Measurements from ENCODE around the gene INHBB.
A peak's percentile ranks its signal among the peaks of the same experiment; 100 is the strongest.
"Not testable (repeated sequence)": the region's sequence is repeated elsewhere in the genome, so short reads cannot be mapped to it uniquely, and the experiment has no call there.

INHBB gene

DNA sequence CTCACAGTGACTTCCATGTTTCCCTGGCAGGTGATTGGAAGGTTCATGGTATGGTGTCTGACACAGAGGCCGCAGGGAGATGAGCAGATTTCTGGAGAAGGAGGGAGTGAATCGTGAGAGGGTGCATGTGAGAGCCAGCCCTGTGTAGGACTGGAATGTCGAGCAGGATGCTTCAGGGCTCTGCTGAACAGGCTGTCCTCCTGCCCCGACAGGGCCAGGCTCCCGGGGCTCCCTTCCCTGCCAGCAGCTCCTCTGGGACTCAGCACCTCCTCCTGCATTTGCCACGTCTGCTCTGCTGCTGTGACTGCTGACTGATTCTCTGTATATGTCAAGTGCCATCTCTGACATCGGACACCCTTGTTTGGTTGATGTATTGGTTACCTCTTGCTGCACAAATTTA lies 38.5 kb upstream of the INHBB start:
- Histone ChIP-seq H3K4me3 (ENCODE audit: insufficient read depth, low read depth, low read length, poor library complexity, severe bottlenecking) (no peak overlapping the region), H3K9me3 (ENCODE audit: control insufficient read depth, low read length) (no peaks in the 10 kb centered on the region), H3K4me1 (ENCODE audit: control insufficient read depth, insufficient read depth, low read length, poor library complexity, severe bottlenecking) (no peaks in the 10 kb centered on the region), H3K27ac (ENCODE audit: insufficient read depth, low read length, poor library complexity, severe bottlenecking) (no peak overlapping the region), H3K36me3 (ENCODE audit: control insufficient read depth, insufficient read depth, low read length) (no peaks in the 10 kb centered on the region), H3K27me3 (replicated peaks; ENCODE audit: control insufficient read depth, insufficient read depth, low read length, poor library complexity, severe bottlenecking) (no peaks in the 10 kb centered on the region)
- no peak for DNase-seq

DNA sequence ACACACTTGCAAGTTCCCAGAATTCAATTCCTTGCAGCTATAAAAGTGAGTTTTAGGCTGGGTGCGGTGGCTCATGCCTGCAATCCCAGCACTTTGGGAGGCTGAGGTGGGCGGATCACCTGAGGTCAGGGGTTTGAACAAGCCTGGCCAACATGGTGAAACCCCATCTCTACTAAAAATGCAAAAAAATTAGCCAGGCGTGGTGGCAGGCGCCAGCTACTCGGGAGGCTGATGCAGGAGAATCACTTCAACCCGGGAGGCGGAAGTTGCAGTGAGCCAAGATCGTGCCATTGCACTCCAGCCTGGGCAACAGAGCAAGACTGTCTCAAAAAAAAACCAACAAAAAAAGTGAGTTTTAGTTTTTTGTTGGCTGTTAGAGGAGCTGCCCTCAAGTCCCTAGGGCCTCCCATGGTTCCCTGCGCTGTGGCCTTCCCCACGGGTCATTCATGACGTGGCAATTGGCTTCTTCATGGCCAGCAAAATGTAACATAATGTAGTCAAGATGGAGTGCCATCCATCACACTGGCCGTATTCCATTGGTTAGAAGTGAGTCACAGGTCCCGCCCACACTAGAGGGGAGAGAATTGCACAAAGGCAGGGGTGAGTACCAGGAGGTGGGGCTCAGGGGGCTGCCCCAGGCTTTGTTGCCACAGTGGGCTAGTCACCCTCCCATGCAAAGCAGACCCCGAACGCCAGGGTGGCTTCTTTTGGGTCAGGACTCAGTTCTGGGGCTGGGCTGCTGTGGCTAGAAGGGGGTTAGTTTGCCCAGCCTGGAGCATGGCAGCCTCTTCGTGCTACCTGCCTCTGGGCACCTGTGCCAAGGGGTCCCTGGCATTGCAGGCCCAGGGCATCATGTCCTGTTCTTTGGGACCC lies 37.7 kb upstream of the INHBB start:
- DNase-seq: no peak
- Histone ChIP-seq H3K4me3 (ENCODE audit: insufficient read depth, low read depth, low read length, poor library complexity, severe bottlenecking) (no peak overlapping the region), H3K27ac (ENCODE audit: insufficient read depth, low read length, poor library complexity, severe bottlenecking) (no peak overlapping the region)

DNA sequence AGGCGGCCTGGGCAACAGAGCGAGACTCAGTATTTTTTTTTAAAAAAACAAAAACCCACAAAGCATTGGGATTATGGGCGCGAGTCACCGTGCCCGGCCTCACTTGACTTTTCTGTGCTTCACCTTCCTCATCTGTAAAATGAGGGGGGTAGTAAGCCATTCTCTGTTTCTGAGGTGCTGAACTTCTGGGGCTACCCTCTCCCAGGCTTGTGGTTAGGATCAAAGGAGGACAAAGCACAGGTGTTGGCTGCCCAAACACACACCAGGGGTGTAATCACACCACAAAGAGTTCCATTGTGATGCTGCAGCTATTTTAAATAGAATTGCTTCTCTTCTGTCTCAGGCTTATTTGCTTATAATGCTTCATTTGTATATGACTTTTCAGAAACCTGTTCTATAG lies 35.8 kb upstream of the INHBB start:
- H3K36me3 ChIP-seq (ENCODE audit: control insufficient read depth, insufficient read depth, low read length): no peaks in the 10 kb centered on the region
- no peak overlapping the region for H3K27ac ChIP-seq (ENCODE audit: insufficient read depth, low read length, poor library complexity, severe bottlenecking)
- no peaks in the 10 kb centered on the region for H3K27me3 ChIP-seq (replicated peaks; ENCODE audit: control insufficient read depth, insufficient read depth, low read length, poor library complexity, severe bottlenecking)
- no peak overlapping the region for H3K4me3 ChIP-seq (ENCODE audit: insufficient read depth, low read depth, low read length, poor library complexity, severe bottlenecking)
- H3K4me1 ChIP-seq (ENCODE audit: control insufficient read depth, insufficient read depth, low read length, poor library complexity, severe bottlenecking): no peaks in the 10 kb centered on the region
- no peaks in the 10 kb centered on the region for H3K9me3 ChIP-seq (ENCODE audit: control insufficient read depth, low read length)
- DNase-seq: no peak

More for the DNA sequence above, 37.7 kb upstream of the INHBB start:
- Histone ChIP-seq H3K9me3 (ENCODE audit: control insufficient read depth, low read length) (no peaks in the 10 kb centered on the region), H3K4me1 (ENCODE audit: control insufficient read depth, insufficient read depth, low read length, poor library complexity, severe bottlenecking) (no peaks in the 10 kb centered on the region), H3K36me3 (ENCODE audit: control insufficient read depth, insufficient read depth, low read length) (no peaks in the 10 kb centered on the region), H3K27me3 (replicated peaks; ENCODE audit: control insufficient read depth, insufficient read depth, low read length, poor library complexity, severe bottlenecking) (no peaks in the 10 kb centered on the region)

DNA sequence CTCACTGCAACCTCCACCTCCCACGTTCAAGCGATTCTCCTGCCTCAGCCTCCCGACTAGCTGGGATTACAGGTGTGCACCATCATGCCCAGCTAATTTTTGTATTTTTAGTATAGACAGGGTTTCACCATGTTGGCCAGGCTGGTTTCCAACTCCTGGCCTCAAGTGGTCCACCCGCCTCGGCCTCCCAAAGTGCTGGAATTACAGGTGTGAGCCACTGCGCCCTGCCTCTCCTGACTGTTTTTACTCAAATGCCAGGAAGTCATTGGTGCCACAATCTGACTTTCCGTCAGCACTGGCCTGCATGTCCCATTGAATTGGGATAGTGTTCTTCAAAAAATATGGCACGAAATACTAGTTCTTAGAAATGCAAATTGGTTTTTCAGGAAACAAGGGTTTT lies 35.1 kb upstream of the INHBB start:
- not testable (repeated sequence) for H3K36me3 ChIP-seq (ENCODE audit: control insufficient read depth, insufficient read depth, low read length); H3K9me3 ChIP-seq (ENCODE audit: control insufficient read depth, low read length); H3K27ac ChIP-seq (ENCODE audit: insufficient read depth, low read length, poor library complexity, severe bottlenecking); H3K4me1 ChIP-seq (ENCODE audit: control insufficient read depth, insufficient read depth, low read length, poor library complexity, severe bottlenecking); H3K4me3 ChIP-seq (ENCODE audit: insufficient read depth, low read depth, low read length, poor library complexity, severe bottlenecking); DNase-seq; H3K27me3 ChIP-seq (replicated peaks; ENCODE audit: control insufficient read depth, insufficient read depth, low read length, poor library complexity, severe bottlenecking)

DNA sequence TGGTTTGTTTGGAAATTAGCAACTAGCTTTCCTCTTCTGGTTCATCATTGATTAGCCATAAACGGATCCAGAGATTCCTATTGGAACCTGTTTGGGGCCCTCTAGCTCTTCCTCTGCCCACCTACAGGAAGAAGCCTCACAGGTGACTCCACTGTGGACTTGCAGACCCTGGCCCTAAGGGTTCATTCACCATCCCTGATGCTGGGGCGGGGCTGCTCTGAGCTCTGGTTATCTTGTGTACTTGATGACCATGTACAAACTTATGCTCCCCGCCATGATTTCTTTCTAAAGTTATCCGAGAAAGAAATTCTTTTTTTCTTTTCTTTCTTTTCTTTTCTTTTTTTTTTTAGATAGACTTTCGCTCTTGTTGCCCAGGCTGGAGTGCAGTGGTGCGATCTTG lies 33.9 kb upstream of the INHBB start:
- H3K4me3 ChIP-seq (ENCODE audit: insufficient read depth, low read depth, low read length, poor library complexity, severe bottlenecking): no peak overlapping the region
- H3K27ac ChIP-seq (ENCODE audit: insufficient read depth, low read length, poor library complexity, severe bottlenecking): no peak overlapping the region
- H3K9me3 ChIP-seq (ENCODE audit: control insufficient read depth, low read length): no peaks in the 10 kb centered on the region
- H3K36me3 ChIP-seq (ENCODE audit: control insufficient read depth, insufficient read depth, low read length): no peaks in the 10 kb centered on the region
- no peaks in the 10 kb centered on the region for H3K27me3 ChIP-seq (replicated peaks; ENCODE audit: control insufficient read depth, insufficient read depth, low read length, poor library complexity, severe bottlenecking)
- no peak for DNase-seq
- H3K4me1 ChIP-seq (ENCODE audit: control insufficient read depth, insufficient read depth, low read length, poor library complexity, severe bottlenecking): no peaks in the 10 kb centered on the region

DNA sequence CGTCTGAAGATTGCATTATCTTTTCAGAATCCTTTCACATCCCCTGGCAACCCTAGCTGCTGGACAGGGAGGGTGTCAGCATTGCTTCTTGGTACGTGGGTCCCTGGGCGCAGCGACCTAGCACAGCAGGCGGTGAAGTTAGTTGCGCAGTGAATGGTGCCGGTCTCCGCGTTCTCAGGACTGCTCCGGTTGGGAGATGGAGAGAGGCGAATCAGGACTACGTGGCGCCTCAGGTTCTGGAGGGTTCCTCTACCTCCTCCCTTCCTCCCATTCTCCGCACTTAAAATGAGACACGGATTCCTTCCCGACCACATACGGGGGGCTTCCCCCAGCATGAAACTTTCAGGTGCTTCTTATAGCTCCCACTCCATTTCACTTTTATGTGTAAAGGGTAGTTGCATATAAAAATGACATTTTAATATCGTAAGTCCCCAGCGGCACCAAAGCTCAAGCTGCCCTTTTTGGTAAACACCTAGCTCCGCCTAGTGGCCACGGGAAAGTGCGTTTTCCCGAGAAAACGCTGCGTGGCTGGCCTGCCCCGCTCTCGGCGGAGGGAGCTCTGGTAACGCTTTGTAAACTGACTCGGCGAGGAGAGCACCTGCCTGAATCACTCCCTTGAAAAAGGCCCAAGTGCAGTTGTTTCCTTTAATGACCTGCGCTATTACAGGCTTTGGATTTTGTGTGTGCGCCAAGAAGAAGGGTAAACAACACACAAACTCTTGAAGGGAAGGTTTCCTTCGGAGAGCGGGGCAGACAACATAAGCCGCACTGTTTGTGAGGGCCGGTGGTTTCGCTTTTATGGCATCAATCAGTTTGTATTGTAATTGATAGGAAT lies 32.9 kb upstream of the INHBB start:
- Histone ChIP-seq H3K9me3 (ENCODE audit: control insufficient read depth, low read length) (no peaks in the 10 kb centered on the region), H3K4me1 (ENCODE audit: control insufficient read depth, insufficient read depth, low read length, poor library complexity, severe bottlenecking) (no peaks in the 10 kb centered on the region), H3K27ac (ENCODE audit: insufficient read depth, low read length, poor library complexity, severe bottlenecking) (no peak overlapping the region), H3K36me3 (ENCODE audit: control insufficient read depth, insufficient read depth, low read length) (no peaks in the 10 kb centered on the region), H3K27me3 (replicated peaks; ENCODE audit: control insufficient read depth, insufficient read depth, low read length, poor library complexity, severe bottlenecking) (no peaks in the 10 kb centered on the region), H3K4me3 (ENCODE audit: insufficient read depth, low read depth, low read length, poor library complexity, severe bottlenecking) (peak overlapping the region; percentile 26)
- DNase-seq: peak; percentile 23 to 52 (median 37)

DNA sequence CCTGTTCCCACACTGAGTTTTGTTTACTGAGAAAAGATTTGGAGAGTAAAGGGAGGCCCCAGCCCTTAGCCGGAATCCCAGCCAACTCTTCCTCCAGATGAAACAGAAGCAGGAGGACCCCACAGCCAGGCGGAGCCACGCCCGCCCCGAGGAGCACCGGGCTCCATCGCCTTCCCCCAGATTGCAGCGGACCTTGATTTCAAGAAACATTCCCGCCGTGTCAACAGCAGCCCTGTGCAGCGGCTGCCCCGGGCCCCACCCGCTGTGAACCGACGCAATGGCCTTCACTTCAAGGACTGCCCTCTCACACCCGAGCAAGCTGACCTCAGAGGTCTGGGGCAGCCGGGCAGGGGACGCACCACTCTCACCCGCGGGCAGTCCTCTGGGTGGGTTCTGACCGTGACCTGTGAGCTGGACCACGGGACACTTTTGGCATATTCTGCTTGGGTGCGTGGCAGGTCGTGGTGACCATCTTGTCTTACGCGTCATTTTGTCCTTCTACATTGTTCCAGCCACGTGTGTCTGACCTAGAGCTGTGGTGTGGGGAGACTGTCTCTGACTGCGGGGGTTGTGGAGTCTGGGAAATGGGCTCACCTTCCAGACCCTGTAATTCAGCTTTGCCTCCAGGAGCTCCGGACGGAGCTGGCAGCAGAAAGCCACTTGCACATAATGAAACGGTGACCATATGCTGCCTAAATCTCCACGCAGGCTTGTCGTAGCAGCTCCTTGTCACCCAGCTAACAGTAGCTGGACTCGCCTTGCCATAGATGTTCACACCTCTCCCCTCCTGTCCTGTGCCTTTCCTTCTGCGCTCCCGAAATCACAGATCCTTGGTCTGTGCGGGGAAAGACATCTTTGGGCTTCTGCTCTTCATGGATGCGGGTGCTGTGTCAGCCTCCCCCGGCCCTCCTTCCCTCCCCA lies 32.0 kb upstream of the INHBB start:
- Histone ChIP-seq H3K27ac (ENCODE audit: insufficient read depth, low read length, poor library complexity, severe bottlenecking) (no peak overlapping the region), H3K27me3 (replicated peaks; ENCODE audit: control insufficient read depth, insufficient read depth, low read length, poor library complexity, severe bottlenecking) (no peaks in the 10 kb centered on the region), H3K4me1 (ENCODE audit: control insufficient read depth, insufficient read depth, low read length, poor library complexity, severe bottlenecking) (no peaks in the 10 kb centered on the region), H3K36me3 (ENCODE audit: control insufficient read depth, insufficient read depth, low read length) (no peaks in the 10 kb centered on the region), H3K4me3 (ENCODE audit: insufficient read depth, low read depth, low read length, poor library complexity, severe bottlenecking) (no peak overlapping the region), H3K9me3 (ENCODE audit: control insufficient read depth, low read length) (no peaks in the 10 kb centered on the region)
- DNase-seq: no peak

DNA sequence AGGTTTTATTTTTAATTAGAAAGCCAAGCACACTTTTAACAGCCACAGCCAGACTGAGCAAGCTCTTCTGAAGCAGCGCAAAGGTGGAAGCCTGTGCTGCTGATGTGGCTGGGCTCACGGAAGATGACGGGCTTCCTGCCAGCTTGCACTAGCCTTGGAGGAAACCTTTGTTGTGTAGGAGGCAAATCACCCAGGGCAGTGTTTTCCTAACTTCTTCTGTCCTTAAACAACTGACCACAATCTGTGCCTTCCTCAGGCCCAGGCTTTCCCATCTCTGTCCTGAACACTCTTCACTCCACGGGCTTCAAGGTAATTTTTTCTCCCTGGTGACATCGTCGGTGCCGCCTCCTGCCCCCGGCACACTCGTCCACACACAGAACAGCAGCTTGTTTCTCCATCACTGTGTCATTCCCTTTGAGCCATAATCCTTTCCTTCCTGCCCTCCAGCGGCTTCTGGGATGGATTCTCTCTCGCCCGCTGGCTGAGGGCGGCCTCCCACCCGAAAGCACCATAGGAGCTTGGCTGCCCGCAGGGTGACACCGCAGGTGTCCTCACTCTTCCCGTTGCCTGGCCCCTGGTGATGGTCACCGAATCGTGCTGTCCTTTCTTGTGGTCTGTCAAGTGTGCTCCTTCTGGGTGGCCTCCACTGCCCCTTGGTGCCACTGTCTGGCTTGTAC lies 31.1 kb upstream of the INHBB start:
- no peak overlapping the region for H3K27ac ChIP-seq (ENCODE audit: insufficient read depth, low read length, poor library complexity, severe bottlenecking)
- H3K27me3 ChIP-seq (replicated peaks; ENCODE audit: control insufficient read depth, insufficient read depth, low read length, poor library complexity, severe bottlenecking): no peaks in the 10 kb centered on the region
- H3K4me3 ChIP-seq (ENCODE audit: insufficient read depth, low read depth, low read length, poor library complexity, severe bottlenecking): no peak overlapping the region
- DNase-seq: no peak
- no peaks in the 10 kb centered on the region for H3K36me3 ChIP-seq (ENCODE audit: control insufficient read depth, insufficient read depth, low read length)
- H3K9me3 ChIP-seq (ENCODE audit: control insufficient read depth, low read length): no peaks in the 10 kb centered on the region
- H3K4me1 ChIP-seq (ENCODE audit: control insufficient read depth, insufficient read depth, low read length, poor library complexity, severe bottlenecking): no peaks in the 10 kb centered on the region

DNA sequence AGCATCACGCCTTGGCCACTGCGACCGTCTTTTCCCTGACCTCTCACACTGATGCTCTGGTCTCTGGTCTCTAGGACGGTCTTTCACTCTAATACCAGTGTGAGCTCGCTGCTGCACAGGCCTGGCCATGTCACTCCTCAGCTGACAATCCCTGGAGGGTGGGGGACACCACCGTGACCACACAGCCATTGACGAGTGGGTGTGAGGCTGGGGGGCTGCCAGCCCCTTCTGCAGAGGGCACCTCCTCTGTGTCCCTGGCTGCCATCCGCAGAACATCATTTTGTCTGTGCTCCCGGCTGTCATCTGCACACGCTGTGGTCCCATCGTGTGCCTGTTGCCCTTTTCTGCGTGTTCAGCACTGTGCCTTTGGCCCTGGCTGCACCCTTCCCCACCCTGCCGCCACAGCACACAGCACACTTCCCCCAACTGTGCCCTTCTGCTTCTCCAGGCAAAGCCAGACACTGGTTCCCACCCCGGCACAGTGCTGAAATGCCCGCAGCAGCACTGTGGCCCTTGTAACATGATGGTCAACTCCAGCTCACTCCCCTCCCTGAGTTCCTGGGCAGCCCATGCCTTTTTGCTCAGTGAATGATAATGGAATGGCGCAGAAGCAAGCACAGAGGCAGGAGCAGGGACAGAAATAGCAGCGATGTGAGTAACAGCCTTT lies 30.4 kb upstream of the INHBB start:
- DNase-seq: no peak
- H3K27ac ChIP-seq (ENCODE audit: insufficient read depth, low read length, poor library complexity, severe bottlenecking): no peak overlapping the region
- H3K4me1 ChIP-seq (ENCODE audit: control insufficient read depth, insufficient read depth, low read length, poor library complexity, severe bottlenecking): no peaks in the 10 kb centered on the region
- H3K9me3 ChIP-seq (ENCODE audit: control insufficient read depth, low read length): no peaks in the 10 kb centered on the region
- no peak overlapping the region for H3K4me3 ChIP-seq (ENCODE audit: insufficient read depth, low read depth, low read length, poor library complexity, severe bottlenecking)
- no peaks in the 10 kb centered on the region for H3K27me3 ChIP-seq (replicated peaks; ENCODE audit: control insufficient read depth, insufficient read depth, low read length, poor library complexity, severe bottlenecking)
- H3K36me3 ChIP-seq (ENCODE audit: control insufficient read depth, insufficient read depth, low read length): no peaks in the 10 kb centered on the region

Measured in effector memory CD4-positive, alpha-beta T cell (primary cell).